ENCODE results near the gene ROR2.
"Not testable (repeated sequence)": the region's sequence is repeated elsewhere in the genome, so short reads cannot be mapped to it uniquely, and the experiment has no call there.

Gene ROR2

GRCh38 chr9:91802391-91802790 lies 147.6 kb downstream of the ROR2 start:
- DNase-seq (ENCODE audit: low spot score): no peak
- TF ChIP-seq, protein P1, sequence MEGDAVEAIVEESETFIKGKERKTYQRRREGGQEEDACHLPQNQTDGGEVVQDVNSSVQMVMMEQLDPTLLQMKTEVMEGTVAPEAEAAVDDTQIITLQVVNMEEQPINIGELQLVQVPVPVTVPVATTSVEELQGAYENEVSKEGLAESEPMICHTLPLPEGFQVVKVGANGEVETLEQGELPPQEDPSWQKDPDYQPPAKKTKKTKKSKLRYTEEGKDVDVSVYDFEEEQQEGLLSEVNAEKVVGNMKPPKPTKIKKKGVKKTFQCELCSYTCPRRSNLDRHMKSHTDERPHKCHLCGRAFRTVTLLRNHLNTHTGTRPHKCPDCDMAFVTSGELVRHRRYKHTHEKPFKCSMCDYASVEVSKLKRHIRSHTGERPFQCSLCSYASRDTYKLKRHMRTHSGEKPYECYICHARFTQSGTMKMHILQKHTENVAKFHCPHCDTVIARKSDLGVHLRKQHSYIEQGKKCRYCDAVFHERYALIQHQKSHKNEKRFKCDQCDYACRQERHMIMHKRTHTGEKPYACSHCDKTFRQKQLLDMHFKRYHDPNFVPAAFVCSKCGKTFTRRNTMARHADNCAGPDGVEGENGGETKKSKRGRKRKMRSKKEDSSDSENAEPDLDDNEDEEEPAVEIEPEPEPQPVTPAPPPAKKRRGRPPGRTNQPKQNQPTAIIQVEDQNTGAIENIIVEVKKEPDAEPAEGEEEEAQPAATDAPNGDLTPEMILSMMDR (IDR thresholded peaks at IDR 0.05; ENCODE audit: extremely low read depth, missing control alignments): no peak

GRCh38 chr9:91800473-91801030 lies 149.5 kb downstream of the ROR2 start:
- TF ChIP-seq, protein P1 (IDR thresholded peaks at IDR 0.05; ENCODE audit: extremely low read depth, missing control alignments): no peak
- no peak for DNase-seq (ENCODE audit: low spot score)

DNA sequence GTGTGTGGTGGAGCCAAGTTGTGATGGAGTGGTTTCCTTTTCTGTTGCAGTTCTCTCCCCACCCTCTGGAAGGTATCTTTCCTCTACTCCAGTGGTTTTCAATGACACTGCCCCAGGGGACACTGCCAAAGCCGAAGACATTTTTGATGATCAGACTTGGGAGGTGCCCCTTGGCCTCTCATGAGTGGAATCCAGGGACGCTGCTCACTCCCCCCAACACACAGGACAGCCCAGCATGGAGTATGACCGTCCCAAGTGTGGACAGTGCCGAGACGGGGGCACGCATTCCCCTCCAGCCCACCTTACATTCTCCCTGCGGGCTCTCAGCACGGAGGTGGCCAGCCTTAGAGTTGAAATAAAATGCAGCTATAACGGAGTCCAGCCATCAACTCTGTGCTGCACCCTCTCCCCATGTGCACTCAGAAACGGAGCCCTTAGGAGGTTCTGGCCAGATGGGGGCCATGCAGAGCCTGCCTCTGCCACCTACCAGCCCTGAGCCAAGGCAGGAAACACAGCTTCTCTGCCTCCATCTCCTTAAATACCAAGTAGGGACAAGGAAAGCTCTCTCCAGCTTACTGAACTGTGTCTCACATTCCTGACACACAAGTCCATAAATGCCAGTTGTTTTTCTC lies 150.8 kb downstream of the ROR2 start:
- TF ChIP-seq, protein P1 (IDR thresholded peaks at IDR 0.05; ENCODE audit: extremely low read depth, missing control alignments): no peak
- DNase-seq (ENCODE audit: low spot score): no peak

GRCh38 chr9:91798273-91799112 lies 151.5 kb downstream of the ROR2 start:
- not testable (repeated sequence) for DNase-seq (ENCODE audit: low spot score)

GRCh38 chr9:91797517-91797916 lies 152.5 kb downstream of the ROR2 start:
- not testable (repeated sequence) for DNase-seq (ENCODE audit: low spot score)

DNA sequence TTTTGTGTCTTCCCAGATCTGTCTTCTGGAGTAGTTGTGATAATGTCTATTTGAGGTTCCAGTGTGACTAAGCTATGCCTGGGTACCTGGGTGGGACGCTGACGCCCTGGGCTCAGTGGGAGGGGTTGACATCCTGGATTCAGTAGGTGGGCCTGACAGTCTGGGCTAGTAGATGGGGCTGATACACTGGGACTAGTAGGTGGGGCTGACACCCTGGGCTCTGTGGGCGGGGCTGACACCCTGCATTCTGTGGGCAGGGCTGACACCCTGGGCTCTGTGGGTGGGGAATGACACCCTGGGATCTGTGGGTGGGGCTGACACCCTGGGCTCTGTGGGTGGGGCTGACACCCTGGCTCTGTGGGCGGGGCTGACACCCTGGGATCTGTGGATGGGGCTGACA lies 153.5 kb downstream of the ROR2 start:
- not testable (repeated sequence) for DNase-seq (ENCODE audit: low spot score)

DNA sequence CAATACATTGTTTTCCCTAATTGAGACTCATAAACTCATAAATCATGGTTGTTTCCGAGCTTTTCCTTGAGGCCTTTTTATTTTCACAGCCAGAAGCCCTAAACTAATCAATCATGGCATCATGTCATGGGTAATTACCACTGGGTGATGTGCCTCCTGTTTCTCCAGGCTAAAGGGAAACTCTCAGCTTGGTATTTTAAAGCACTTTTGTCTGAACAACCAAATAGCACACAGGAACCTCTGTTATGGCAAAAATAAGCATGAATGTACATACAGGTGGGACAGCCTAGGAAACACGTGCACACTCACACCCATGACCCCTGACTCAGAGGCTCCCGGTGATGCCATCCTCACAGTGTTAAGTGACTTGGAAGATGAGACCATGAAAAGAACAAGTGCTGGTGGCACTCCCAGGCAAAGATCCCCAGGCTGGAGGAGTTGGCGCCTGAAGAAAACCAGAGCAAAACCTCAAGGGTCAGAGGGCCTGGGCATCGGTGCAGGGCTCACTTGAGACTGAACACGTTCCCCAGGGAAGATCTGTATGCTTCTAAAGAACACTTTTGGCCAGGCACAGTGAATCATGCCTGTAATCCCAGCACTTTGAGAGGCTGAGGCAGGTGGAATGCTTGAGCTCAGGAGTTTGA lies 154.3 kb downstream of the ROR2 start:
- DNase-seq (ENCODE audit: low spot score): no peak
- TF ChIP-seq, protein P1 (IDR thresholded peaks at IDR 0.05; ENCODE audit: extremely low read depth, missing control alignments): no peak

- DNase-seq (ENCODE audit: low spot score): not testable (repeated sequence)
Observed at GRCh38 chr9:91793371-91793770, 156.7 kb downstream of the ROR2 start.

- no peak for DNase-seq (ENCODE audit: low spot score)
- TF ChIP-seq, protein P1 (IDR thresholded peaks at IDR 0.05; ENCODE audit: extremely low read depth, missing control alignments): no peak
Observed at GRCh38 chr9:91790917-91791316, 159.1 kb downstream of the ROR2 start.
